Measurements from ENCODE around the gene PCDH9.

DNA sequence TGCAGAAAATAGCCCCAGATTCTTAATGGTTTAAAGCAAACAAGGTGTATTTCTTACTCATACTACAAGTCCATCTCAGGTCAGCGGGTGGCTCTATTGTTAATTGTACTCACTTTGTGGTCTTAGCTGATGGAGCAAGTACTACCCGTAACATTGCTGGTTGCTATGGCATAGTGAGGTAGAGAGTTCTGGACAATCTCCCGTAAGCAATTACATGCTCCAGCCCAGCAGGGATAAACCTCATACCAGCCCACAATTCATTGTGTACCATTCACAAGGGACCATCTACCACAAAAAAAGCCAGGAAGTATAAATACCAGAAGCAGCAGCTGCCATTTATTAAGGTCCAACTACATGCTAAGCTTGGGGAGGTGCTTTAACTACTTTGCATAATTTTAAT lies 167.1 kb downstream of the PCDH9 start:
- TF ChIP-seq POLR2A (IDR thresholded peaks at IDR 0.05; ENCODE audit: low read depth, low read length) (no peak), TAF1 (IDR thresholded peaks at IDR 0.05; ENCODE audit: borderline replicate concordance, low read depth, low read length) (no peak)
